CD4-positive, alpha-beta T cell treated with Interleukin-2 at 100 ng/mL for 4 hours (primary cell): ENCODE measurements around the gene LTC4S.

ENCODE experiments used
- DNase-seq: peaks from one replicate; pipeline ENCODE4 v3.0.0-alpha.2; 2020; ENCODE audit warnings: low spot score

Gene LTC4S

GRCh38 chr5:179812135-179812825 is 18.5 kb downstream of the LTC4S start:
- DNase-seq, result no peak

DNA sequence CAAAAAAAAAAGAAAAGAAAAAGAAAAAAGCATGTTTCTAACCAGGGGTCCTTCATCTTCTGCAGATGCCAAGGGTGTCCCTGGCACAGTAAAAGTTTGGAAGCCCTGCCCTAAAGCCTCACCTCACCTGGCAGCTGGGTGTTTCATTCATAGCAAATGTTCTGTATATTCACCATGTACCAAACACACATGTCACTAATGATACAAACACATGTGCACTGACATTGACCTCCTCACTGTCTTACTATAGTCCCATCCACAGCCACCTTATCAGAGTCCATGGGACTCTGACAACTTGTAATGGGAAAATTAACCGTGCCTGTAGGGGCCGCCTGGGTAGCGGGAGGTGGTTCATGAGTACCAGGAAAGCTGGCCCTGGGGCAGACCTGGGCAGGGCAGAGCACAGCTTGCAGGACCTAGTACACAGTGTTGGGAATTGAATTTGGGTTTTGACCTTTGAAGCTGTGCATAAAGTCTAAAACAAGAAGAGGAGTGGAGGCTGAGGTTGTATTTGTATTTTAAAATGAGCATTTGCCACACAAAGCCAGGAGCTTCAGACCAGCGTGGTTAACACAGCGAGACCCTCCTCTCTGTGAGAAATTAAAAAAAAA is 19.3 kb downstream of the LTC4S start:
- no peak for DNase-seq

GRCh38 chr5:179814090-179814489 is 20.3 kb downstream of the LTC4S start:
- DNase-seq, result no peak

DNA sequence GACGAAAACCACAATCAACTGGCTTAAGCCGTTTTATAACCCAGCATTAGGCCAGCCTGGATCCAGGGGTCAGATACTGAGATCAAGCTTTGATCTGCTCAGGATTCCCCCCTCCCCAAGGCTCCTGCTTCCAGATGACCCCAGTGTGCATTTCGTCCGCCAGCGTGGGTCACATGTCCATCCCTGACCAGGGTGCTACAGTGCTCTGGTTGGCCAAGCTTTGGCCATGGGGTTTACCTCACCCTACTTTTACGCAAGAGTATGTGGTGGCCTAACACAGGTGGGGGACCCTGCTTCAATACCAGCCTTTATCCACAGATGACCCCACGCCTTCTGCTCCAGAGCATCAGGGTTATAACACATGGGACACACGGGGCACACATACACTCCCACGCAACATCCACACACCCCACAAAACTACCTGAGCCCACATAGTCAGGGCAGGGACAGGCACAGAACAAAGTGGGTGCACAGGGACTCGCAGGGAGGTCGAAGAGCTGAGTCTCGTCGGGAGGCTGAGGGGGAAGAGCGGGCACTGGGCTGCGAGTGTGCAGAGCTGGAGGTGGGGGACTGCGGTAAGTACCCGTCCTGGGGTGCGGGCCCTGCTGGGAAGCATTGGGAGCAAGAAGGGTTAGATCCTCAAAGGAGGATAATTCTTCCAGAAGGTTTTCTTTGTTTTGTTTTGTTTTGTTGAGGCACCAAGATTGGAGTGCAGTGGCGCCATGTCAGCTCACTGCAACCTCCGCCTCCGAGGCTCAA is 21.9 kb downstream of the LTC4S start:
- DNase-seq, result no peak

DNA sequence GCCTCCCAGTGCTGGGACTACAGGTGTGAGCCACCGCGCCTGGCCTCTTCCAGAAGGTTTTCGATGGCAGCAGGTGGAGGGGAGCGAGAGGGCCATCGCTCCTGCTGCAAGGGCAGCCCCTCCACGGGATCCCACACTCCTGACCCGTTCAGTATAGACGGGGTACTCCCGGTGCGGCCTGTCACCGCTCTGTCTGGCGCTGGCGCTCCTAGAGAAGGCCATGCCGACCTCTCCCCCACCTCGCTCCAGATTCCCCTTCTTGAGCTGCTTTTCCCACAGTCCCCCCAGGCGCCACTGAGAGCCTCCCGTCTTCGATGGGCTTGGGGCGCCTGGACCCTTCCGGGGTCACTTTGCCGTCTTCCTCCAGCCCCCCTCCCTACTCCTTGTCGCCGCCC is 22.6 kb downstream of the LTC4S start:
- no peak for DNase-seq

DNA sequence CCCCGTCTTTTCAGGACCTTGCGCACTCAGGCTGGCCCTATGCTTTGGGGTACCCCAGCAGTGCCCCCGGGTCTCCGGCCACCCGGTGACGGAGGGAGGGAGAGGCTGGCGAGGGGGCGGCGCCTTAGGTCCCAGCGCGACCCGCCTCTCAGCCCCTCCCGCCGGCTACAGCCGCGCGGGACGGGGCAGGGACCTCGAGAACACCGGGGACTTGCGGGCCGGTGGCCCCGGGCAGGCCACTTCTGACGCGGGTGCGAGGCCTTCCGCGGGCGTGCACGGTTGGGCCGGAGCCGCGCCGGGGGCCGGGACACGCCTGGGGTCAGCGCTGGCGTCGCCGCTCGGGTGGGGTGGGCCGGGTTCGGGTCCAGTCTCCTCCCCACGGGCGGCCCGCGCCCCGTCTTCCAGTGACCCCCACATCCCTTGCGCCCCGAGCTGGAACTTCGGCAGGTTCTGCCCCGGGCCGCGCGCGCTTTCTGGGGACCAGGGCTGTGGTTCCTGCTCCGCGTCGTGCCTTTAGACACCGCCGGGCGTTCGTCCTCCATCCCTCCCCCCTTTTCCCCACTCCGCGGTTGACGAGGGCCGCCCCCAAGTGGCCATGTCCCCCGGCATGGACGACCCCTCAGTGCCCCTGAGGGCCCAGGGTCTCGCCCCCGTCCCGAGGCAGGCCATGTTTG is 23.1 kb downstream of the LTC4S start:
- DNase-seq, result no peak

DNA sequence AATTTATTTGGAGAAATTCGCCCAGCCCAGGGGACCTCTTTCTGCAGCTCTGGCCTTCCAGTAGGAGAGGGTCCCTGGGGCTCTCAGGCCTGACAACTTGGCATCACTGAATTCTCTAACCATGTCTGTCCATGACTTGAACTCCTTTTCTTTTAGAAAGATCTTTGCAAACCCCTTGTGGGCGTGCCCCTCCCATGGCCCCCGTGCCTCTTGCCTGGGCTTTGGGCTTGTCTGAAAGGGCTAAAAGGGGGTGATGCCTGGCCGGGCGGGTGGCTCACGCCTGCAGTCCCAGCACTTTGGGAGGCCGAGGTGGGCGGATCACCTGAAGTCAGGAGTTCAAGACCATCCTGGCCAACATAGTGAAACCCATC is 23.7 kb downstream of the LTC4S start:
- no peak for DNase-seq

- no peak for DNase-seq
Observed at GRCh38 chr5:179817890-179818745, 24.3 kb downstream of the LTC4S start.

DNA sequence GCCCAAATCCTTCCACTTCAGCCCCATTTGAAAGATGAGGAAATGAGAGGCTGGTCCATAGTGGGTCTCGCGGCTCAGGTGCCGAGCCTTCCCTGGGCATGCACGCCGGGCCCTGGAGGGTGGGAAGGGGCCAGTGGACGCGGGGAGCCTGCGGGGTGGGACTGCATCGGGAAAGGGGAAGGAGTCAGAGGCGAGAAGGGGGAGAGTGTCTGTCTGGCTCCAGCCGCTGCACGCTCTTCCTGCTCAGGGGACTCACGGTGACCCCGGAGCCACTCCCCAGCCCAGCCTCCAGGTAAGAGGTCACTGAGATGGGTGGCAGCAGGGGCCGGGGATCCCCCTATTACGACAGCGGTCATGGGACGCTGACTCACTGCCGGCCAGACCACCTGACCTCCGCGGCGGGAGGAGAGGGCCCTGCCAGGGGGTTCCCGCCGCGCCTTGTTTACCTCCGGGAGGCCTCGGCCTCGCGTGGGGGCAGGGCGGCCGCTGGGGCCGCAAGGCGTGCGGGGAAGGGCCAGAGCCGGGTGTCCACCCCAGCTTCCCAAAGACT is 25.0 kb downstream of the LTC4S start:
- peak; percentile 92 for DNase-seq

- peak; percentile 43 for DNase-seq
Observed at GRCh38 chr5:179819296-179820126, 25.7 kb downstream of the LTC4S start.

DNA sequence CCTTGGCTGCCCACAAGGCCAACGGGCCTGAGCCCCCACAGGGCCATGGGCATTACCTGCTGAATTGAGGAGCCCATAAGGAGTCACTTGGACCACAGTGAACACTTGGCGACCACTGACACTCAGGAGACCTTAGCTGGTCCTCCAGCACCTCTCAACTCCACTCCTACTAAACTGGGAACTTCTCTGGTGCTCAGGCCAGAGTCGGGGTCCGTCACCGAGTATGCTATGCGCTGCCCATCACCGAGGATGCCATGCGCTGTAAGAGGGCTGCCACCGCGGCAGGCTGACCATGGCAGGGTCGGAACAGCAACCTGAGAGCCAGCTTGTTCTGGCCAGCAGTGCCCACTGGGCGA is 26.3 kb downstream of the LTC4S start:
- no peak for DNase-seq

DNA sequence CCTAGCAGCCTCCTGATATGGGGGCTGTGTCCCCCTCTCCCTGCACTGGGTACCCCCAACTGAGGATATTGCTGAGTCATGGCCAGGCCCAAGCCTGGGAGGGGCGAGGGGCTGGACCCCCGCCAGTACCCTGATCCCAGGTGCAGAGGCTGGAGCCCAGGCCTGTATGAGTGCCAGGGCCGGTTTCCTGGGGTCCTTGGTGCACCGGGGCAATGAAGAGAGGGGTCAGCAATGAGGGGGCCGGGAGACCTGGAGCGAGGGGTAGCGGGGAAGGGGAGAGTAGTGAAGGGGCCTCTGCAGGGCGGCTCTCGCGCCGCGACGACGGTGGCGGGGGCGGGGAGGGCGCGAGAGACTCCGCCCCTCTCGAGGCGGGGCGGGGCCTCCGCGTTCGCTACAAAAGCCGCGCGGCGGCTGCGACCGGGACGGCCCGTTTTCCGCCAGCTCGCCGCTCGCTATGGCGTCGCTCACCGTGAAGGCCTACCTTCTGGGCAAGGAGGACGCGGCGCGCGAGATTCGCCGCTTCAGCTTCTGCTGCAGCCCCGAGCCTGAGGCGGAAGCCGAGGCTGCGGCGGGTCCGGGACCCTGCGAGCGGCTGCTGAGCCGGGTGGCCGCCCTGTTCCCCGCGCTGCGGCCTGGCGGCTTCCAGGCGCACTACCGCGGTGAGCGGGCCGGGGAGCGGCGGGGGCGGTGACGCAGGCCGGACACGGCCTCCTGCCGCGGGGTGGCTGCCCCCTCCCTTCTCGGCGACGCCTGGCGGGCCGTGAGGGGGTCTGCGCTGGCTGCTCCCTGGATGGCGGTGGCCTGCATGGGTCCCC is 26.9 kb downstream of the LTC4S start, which contains the start of gene SQSTM1:
Gene SQSTM1, plus strand, starts transcription at position 423 of the 815 bp plus-strand sequence. Its CDS starts 32 bp downstream, at position 455.
- DNase-seq, result peak; percentile 85

DNA sequence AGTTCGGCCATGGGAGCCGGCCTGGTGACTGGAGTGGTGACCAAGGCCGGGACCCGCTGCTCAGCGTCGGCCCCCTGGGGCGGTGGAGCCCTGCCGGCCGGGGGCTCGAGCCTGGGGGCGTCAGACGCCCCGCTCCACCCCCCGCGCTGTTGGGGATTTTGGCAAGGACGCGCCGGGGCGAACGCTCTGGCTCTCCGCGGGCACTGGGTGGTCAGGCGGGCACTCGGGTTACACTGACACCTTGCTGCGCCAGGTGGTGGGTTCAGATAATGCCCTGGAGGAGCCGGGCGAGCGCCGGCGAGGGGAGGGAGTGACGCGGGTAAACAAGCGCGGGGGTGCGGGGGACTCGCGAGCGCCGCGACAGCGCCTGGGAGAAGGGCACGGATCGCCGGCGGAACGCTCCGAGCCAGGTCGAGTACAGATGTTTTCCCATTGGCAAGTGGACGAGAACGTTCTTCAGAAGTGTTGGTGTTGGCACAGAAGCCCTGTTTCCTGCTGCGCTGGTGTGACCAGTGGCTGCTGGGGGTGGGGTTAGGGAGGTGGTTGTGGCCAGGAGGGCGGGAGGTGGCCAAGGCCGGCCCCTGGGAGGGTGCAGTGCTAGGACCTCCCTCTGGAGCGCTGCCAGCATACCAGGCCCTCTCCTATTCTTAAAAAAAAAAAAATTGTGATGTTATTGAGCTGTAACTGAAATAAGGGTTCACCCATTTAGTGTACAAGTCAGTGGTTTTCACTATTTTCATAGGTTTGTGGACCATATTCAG is 27.7 kb downstream of the LTC4S start:
- DNase-seq, result peak; percentile 92

DNA sequence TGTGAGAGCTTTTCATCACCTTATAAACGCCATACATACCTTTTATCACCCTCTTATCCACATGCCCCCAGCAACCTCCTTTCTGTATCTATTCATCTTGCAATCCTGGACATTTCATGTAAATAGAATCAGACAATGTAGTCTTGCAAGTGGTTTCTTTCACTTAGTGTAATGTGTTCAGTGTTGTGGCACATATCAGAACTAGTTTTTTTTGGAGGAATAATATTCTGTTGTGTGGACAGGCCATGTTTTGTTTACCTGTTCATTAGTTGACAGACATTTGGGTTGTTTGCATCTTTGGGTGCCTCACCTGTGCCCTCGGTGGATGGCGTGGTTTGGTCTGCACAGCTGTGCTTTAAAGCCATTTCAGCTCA is 28.3 kb downstream of the LTC4S start:
- DNase-seq, result no peak

DNA sequence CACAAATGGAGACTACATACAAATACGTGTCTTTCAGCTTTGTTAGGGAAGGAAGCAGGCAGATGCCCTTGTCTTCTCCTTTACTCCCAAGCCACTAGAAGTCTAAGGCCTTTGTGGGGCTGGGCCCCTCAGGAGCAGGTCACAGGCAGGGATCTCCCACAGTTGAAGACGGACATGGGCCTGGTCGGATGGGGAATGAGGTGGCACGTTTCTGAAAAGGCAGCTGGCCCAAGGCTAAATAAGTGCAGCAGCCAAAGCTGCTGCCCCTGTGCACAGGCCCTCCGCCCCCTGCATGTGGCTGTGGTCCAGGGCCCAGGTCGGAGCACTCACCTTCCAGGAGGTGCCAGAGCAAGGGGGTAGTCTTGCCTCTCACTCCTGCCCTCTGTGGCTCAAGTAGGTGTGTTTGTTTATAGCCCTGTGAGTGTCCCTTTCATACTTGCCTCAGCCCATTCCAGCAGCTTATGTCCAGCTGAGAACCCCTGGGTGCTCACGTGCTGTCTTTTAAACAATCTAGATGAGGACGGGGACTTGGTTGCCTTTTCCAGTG is 28.7 kb downstream of the LTC4S start:
- DNase-seq, result no peak

DNA sequence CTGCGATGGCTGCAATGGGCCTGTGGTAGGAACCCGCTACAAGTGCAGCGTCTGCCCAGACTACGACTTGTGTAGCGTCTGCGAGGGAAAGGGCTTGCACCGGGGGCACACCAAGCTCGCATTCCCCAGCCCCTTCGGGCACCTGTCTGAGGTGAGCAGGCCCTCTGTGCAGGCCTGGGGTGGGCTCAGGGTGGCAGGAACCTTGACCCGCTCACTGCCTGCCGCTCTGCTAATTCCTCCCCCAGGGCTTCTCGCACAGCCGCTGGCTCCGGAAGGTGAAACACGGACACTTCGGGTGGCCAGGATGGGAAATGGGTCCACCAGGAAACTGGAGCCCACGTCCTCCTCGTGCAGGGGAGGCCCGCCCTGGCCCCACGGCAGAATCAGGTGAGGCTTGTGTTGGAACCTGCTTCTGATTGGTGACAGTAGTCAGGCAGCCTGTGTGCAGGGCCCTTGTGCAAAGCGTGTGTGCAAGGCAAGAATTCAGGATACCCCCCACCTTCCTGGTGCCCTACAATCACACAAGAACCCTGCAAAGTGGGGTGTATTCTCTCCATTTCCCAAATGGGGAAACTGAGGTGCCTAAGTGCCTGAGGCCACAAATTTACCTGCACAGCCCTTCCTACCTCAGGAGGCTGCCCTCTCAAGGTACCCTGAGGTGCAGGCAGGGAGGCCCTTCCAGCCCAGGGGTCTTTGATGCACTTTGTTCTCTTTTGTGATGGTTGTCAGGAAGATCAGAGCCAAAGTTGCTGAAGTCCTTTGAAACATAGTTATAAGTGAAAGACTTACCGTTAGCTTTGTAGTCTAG is 30.4 kb downstream of the LTC4S start:
- DNase-seq, result no peak

GRCh38 chr5:179824745-179825112 is 30.9 kb downstream of the LTC4S start:
- no peak for DNase-seq

GRCh38 chr5:179825655-179826182 is 31.9 kb downstream of the LTC4S start:
- no peak for DNase-seq
